Measurements from ENCODE around the gene CCR7. TPM values are rescaled to one million over a fixed set of nuclear protein-coding genes. Genes with fewer than 3 reads are reported as not detected.

The CCR7 gene
- total and polyA plus RNA-seq, 2 experiments from 2014 or later = 0.68 TPM; not detected in 1

DNA sequence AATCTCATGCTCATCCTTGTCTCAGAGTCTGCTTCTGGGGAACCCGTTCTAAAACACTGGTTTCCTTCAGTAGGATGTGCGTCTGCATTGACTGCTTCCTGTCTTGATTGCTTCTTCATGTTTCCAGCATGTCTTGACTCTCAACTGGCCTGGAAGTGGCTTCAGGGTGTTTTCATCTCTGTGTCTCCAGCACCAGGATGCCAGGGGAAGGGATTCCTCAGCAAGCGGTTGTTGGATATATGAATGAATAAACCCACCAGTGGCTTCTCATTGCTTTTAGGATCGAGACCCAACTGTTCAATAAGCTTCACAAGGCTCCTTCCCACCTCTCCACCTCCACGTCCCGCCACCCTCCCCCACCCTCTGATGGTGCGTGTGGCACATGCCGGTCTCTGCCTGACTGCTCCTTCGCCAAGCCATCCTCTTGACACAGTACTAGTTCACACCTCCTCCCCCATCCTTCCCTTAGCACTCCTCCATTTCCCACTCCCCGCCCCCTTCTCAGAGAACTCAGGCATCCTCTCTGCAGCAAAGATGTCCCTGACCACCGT, 49.7 kb downstream of the CCR7 start:
- no peak overlapping the region for H2AFZ ChIP-seq

GRCh38 chr17:40515011-40515410, 50.3 kb downstream of the CCR7 start:
- TF ChIP-seq EZH2 (IDR thresholded peaks at IDR 0.05; ENCODE audit: insufficient read depth, poor library complexity, severe bottlenecking) (no peak), EZH2phosphoT487 (IDR thresholded peaks at IDR 0.05; ENCODE audit: insufficient read depth, low read depth) (no peak)
- no peak overlapping the region for H3K4me3 ChIP-seq
- in situ Hi-C loops (cut with MboI) = no loop called here
- H3K27ac ChIP-seq = no peak overlapping the region
- 97 to 98% methylated on average over 4 of the region's 4 CpGs for WGBS, 2 experiments (ENCODE audit: low coverage in 1 of 2, low lambda C conversion rate in 2 of 2, missing lambda C conversion rate in 2 of 2)
- H3K36me3 ChIP-seq (ENCODE audit: low read depth) = no peaks in the 10 kb centered on the region
- no peaks in the 10 kb centered on the region for H4K20me1 ChIP-seq (ENCODE audit: insufficient read depth)
- no peaks in the 10 kb centered on the region for H3K79me2 ChIP-seq (ENCODE audit: insufficient read depth)
- H3K9ac ChIP-seq = no peak overlapping the region
- DNase-seq = no peak
- no peak overlapping the region for H2AFZ ChIP-seq
- no peaks in the 10 kb centered on the region for H3K9me3 ChIP-seq (ENCODE audit: low read depth)
- peaks cover 25% of the 10 kb centered on the region for H3F3A ChIP-seq (ENCODE audit: insufficient read depth)
- no peaks in the 10 kb centered on the region for H3K27me3 ChIP-seq (replicated peaks; ENCODE audit: insufficient read depth)
- no peak overlapping the region for H3K4me2 ChIP-seq (ENCODE audit: unreplicated experiment)
- no peaks in the 10 kb centered on the region for H3K9me2 ChIP-seq (ENCODE audit: insufficient read depth)
- peaks cover 52% of the 10 kb centered on the region for H3K4me1 ChIP-seq (ENCODE audit: insufficient read depth)

More for the DNA sequence above, 49.7 kb downstream of the CCR7 start:
- H3K9me3 ChIP-seq (ENCODE audit: low read depth) = no peaks in the 10 kb centered on the region
- H3K9ac ChIP-seq = no peak overlapping the region
- H3K4me1 ChIP-seq (ENCODE audit: insufficient read depth) = peaks cover 49% of the 10 kb centered on the region
- no peaks in the 10 kb centered on the region for H3K36me3 ChIP-seq (ENCODE audit: low read depth)
- no peak overlapping the region for H3K4me2 ChIP-seq (ENCODE audit: unreplicated experiment)
- H3K9me2 ChIP-seq (ENCODE audit: insufficient read depth) = no peaks in the 10 kb centered on the region
- H4K20me1 ChIP-seq (ENCODE audit: insufficient read depth) = no peaks in the 10 kb centered on the region
- TF ChIP-seq EZH2phosphoT487 (IDR thresholded peaks at IDR 0.05; ENCODE audit: insufficient read depth, low read depth) (no peak), EZH2 (IDR thresholded peaks at IDR 0.05; ENCODE audit: insufficient read depth, poor library complexity, severe bottlenecking) (no peak)
- no peak for DNase-seq
- no peak overlapping the region for H3K27ac ChIP-seq
- no peaks in the 10 kb centered on the region for H3K27me3 ChIP-seq (replicated peaks; ENCODE audit: insufficient read depth)
- no peak overlapping the region for H3K4me3 ChIP-seq
- WGBS, 2 experiments (ENCODE audit: low coverage in 1 of 2, low lambda C conversion rate in 2 of 2, missing lambda C conversion rate in 2 of 2) = 93 to 99% methylated on average over 7 to 11 of the region's 11 CpGs
- H3K79me2 ChIP-seq (ENCODE audit: insufficient read depth) = no peaks in the 10 kb centered on the region
- H3F3A ChIP-seq (ENCODE audit: insufficient read depth) = peaks cover 25% of the 10 kb centered on the region
- in situ Hi-C loops (cut with MboI) = no loop called here

DNA sequence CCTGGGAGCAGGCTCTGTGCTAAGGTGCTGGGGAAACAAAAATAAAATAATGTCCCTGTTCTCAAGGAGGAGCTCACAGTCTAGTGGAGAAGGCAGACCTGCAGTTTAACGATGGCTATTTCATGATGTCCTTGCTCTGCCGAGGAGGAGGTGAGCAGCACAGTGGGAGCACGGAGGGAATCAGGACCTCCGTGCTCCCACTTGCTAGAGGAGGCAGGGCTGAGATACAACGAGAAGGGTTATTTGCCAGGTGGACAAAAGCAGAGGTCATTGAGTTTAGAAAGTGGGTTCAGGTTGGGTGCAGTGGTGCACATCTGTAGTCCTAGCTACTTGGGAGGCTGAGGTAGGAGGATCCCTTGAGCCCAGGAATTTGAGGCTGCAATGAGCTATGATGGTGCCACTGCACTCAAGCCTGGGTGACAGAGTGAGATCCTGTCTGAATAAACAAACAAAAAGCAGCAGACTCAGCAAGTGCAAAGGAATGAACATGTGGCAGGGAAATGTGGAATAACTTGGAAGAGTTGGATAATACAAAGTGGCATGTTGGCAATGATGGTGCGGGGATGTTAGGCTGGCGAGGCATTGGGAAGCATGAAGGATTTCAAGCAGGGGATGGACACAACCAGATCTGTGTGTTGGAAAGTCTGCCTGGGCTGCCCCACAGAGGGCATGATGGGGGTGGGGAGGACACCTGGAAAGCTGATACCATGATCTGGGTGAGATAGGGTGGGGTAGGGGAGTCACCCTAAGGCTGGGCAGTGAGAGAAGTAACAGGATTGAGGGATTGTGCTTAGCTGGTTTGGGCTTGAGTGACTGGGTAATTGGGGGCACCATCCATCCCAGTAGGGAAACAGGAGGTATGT, 51.0 kb downstream of the CCR7 start:
- Histone ChIP-seq H3K27ac (no peak overlapping the region), H3K4me2 (ENCODE audit: unreplicated experiment) (no peak overlapping the region), H3K4me1 (ENCODE audit: insufficient read depth) (peaks cover 54% of the 10 kb centered on the region), H3K9me2 (ENCODE audit: insufficient read depth) (no peaks in the 10 kb centered on the region), H3K9ac (no peak overlapping the region), H3F3A (ENCODE audit: insufficient read depth) (peaks cover 25% of the 10 kb centered on the region), H3K27me3 (replicated peaks; ENCODE audit: insufficient read depth) (no peaks in the 10 kb centered on the region), H2AFZ (no peak overlapping the region), H4K20me1 (ENCODE audit: insufficient read depth) (no peaks in the 10 kb centered on the region), H3K9me3 (ENCODE audit: low read depth) (no peaks in the 10 kb centered on the region), H3K79me2 (ENCODE audit: insufficient read depth) (no peaks in the 10 kb centered on the region), H3K4me3 (no peak overlapping the region), H3K36me3 (ENCODE audit: low read depth) (no peaks in the 10 kb centered on the region)
- DNase-seq = no peak
- in situ Hi-C loops (cut with MboI) = no loop called here
- no peak for TF ChIP-seq EZH2phosphoT487 (IDR thresholded peaks at IDR 0.05; ENCODE audit: insufficient read depth, low read depth)
- no peak for TF ChIP-seq EZH2 (IDR thresholded peaks at IDR 0.05; ENCODE audit: insufficient read depth, poor library complexity, severe bottlenecking)
- 85 to 86% methylated on average over 7 of the region's 7 CpGs for WGBS, 2 experiments (ENCODE audit: low coverage in 1 of 2, low lambda C conversion rate in 2 of 2, missing lambda C conversion rate in 2 of 2)

- in situ Hi-C loops (cut with MboI) = no loop called here
- no peak overlapping the region for H3K9ac ChIP-seq
Measured at GRCh38 chr17:40511667-40512220, 53.5 kb downstream of the CCR7 start.

More at GRCh38 chr17:40511667-40512220, 53.5 kb downstream of the CCR7 start:
- no peak for TF ChIP-seq EZH2phosphoT487 (IDR thresholded peaks at IDR 0.05; ENCODE audit: insufficient read depth, low read depth)
- no peak for TF ChIP-seq EZH2 (IDR thresholded peaks at IDR 0.05; ENCODE audit: insufficient read depth, poor library complexity, severe bottlenecking)
- H3K36me3 ChIP-seq (ENCODE audit: low read depth) = no peaks in the 10 kb centered on the region
- H3K27me3 ChIP-seq (replicated peaks; ENCODE audit: insufficient read depth) = no peaks in the 10 kb centered on the region
- no peak overlapping the region for H3K4me2 ChIP-seq (ENCODE audit: unreplicated experiment)
- H3K4me1 ChIP-seq (ENCODE audit: insufficient read depth) = peaks cover 35% of the 10 kb centered on the region
- no peaks in the 10 kb centered on the region for H3K9me2 ChIP-seq (ENCODE audit: insufficient read depth)
- no peaks in the 10 kb centered on the region for H3K9me3 ChIP-seq (ENCODE audit: low read depth)
- no peaks in the 10 kb centered on the region for H3K79me2 ChIP-seq (ENCODE audit: insufficient read depth)
- peak overlapping the region; percentile 2; the same call in 1 of the 2 replicates for H2AFZ ChIP-seq
- WGBS, 2 experiments (ENCODE audit: low coverage in 1 of 2, low lambda C conversion rate in 2 of 2, missing lambda C conversion rate in 2 of 2) = 57 to 67% methylated on average over 12 of the region's 12 CpGs
- H3F3A ChIP-seq (ENCODE audit: insufficient read depth) = peaks cover 15% of the 10 kb centered on the region; the same call in 1 of the 2 replicates
- no peak overlapping the region for H3K4me3 ChIP-seq
- DNase-seq = no peak
- H3K27ac ChIP-seq = no peak overlapping the region
- H4K20me1 ChIP-seq (ENCODE audit: insufficient read depth) = no peaks in the 10 kb centered on the region

Data from GM23248 (cell line).